Neural cell (in vitro differentiated cells): ENCODE results near the gene PLEKHG3.

Experiments
- CTCF ChIP-seq: fragments of 450-650 bp; IDR thresholded peaks from 2 replicates; pipeline ENCODE4 v1.5.1; 2014; ENCODE audit warnings: antibody characterized with exemption, mild to moderate bottlenecking, moderate library complexity; ENCODE audit not compliant: poor library complexity, severe bottlenecking
- REST ChIP-seq: IDR thresholded peaks from 2 replicates; pipeline ENCODE4 v1.6.1; 2012; ENCODE audit warnings: borderline replicate concordance

GRCh38 chr14:64733321-64733720 is 29.1 kb downstream of the PLEKHG3 start:
- TF ChIP-seq CTCF (no peak), REST (no peak)
